Upper lobe of right lung (tissue), 1 donor: ENCODE data around the gene FARSB. TPM values are rescaled to one million over a fixed set of nuclear protein-coding genes. Genes with fewer than 3 reads are reported as not detected.
A peak's percentile ranks its signal among the peaks of the same experiment; 100 is the strongest.

Source experiments
- ATAC-seq: fragments of 200-7000 bp; cut with Tn5 transposase; one replicate; pipeline ENCODE4 v1.9.1; 2020; ENCODE audit warnings: mild to moderate bottlenecking, moderate library complexity
- DNase-seq: peaks from one replicate; pipeline ENCODE4 v3.0.0-alpha.2; 2020
- H3K27ac ChIP-seq: fragments of 200-600 bp; one replicate; pipeline ENCODE4 v1.8.0; 2022
- H3K27me3 ChIP-seq: fragments of 200-600 bp; one replicate; pipeline ENCODE4 v1.8.0; 2022; ENCODE audit warnings: mild to moderate bottlenecking
- H3K36me3 ChIP-seq: fragments of 200-600 bp; one replicate; pipeline ENCODE4 v1.8.0; 2022
- H3K4me1 ChIP-seq: fragments of 200-600 bp; one replicate; pipeline ENCODE4 v1.8.0; 2022
- H3K4me3 ChIP-seq: fragments of 200-600 bp; one replicate; pipeline ENCODE4 v1.8.0; 2022; ENCODE audit warnings: mild to moderate bottlenecking
- H3K9me3 ChIP-seq: fragments of 200-600 bp; one replicate; pipeline ENCODE4 v1.8.0; 2022
- CTCF ChIP-seq: fragments of 200-600 bp; IDR thresholded peaks from one replicate; pipeline ENCODE4 v1.8.0; 2022; ENCODE audit warnings: antibody characterized with exemption
- intact Hi-C: fragments of 100-400 bp; cut with DNase I; formaldehyde crosslinking; loops from one replicate; pipeline ENCODE4 v1.11.0; 2022
- total RNA-seq: library from RNA; stranded (reverse); fragmentation: NEBNext Ultra II Directional; extraction: Animal tissue kit (Norgen Biotek cat#: 25700); gene quantifications from one replicate; pipeline ENCODE4 v1.2.1, GENCODE V29; 2021
- donor health status: DM: no; HTN: yes; CAD: no; lungs with severe emphysema.

The FARSB gene
- total RNA-seq, 1 donor from 2014 or later: 12.0 TPM

- H3K9me3 ChIP-seq: no peaks in the 10 kb centered on the region
- DNase-seq (no peak), ATAC-seq (no peak)
- H3K4me3 ChIP-seq: no peak overlapping the region
- no peak for TF ChIP-seq CTCF
- intact Hi-C loops: no loop called here
- H3K36me3 ChIP-seq: no peaks in the 10 kb centered on the region
- H3K27ac ChIP-seq: no peak overlapping the region
- H3K4me1 ChIP-seq: no peaks in the 10 kb centered on the region
- H3K27me3 ChIP-seq: no peaks in the 10 kb centered on the region
Observed at GRCh38 chr2:222535477-222535876, 120.4 kb downstream of the FARSB start.

- intact Hi-C loops: no loop called here
Observed at GRCh38 chr2:222532315-222532714, 123.6 kb downstream of the FARSB start.

GRCh38 chr2:222526480-222527277 lies 129.2 kb downstream of the FARSB start:
- Histone ChIP-seq H3K4me1 (no peaks in the 10 kb centered on the region), H3K27ac (no peak overlapping the region), H3K27me3 (no peaks in the 10 kb centered on the region), H3K36me3 (no peaks in the 10 kb centered on the region), H3K4me3 (no peak overlapping the region), H3K9me3 (no peaks in the 10 kb centered on the region)
- TF ChIP-seq CTCF: no peak
- no peak for ATAC-seq
- DNase-seq: no peak
- intact Hi-C loops: no loop called here

More at GRCh38 chr2:222532315-222532714, 123.6 kb downstream of the FARSB start:
- Histone ChIP-seq H3K9me3 (no peaks in the 10 kb centered on the region), H3K4me1 (no peaks in the 10 kb centered on the region), H3K36me3 (no peaks in the 10 kb centered on the region), H3K27me3 (no peaks in the 10 kb centered on the region), H3K4me3 (no peak overlapping the region), H3K27ac (no peak overlapping the region)
- ATAC-seq (no peak), DNase-seq (no peak)
- TF ChIP-seq CTCF: no peak

DNA sequence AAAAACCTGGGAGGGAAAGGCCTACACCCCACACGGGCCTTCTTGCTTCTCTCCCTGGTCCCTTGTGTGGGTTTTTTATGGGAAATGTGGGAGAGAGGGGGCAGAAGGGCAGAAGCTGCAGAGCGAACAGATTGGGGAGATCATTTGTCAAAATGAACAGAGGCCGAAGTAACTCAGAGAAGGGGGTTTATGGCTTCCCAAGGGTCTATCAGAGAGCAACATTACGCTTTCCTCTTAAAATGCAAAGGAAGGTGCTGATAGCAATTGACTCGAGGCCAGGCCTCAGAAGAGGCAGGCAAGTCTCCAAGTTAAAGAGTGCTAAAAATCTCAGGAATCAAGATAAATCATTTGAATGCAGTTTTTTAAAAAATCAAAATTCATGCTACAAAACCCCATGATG lies 130.1 kb downstream of the FARSB start:
- no peaks in the 10 kb centered on the region for H3K4me1 ChIP-seq
- DNase-seq (no peak), ATAC-seq (no peak)
- no peaks in the 10 kb centered on the region for H3K9me3 ChIP-seq
- H3K27me3 ChIP-seq: no peaks in the 10 kb centered on the region
- no peak for TF ChIP-seq CTCF
- H3K4me3 ChIP-seq: no peak overlapping the region
- no peaks in the 10 kb centered on the region for H3K36me3 ChIP-seq
- intact Hi-C loops: no loop called here
- no peak overlapping the region for H3K27ac ChIP-seq

GRCh38 chr2:222523783-222524544 lies 131.9 kb downstream of the FARSB start:
- H3K27me3 ChIP-seq: no peaks in the 10 kb centered on the region
- intact Hi-C loops: no loop called here
- ATAC-seq: peak; percentile 47
- no peak for TF ChIP-seq CTCF
- H3K9me3 ChIP-seq: no peaks in the 10 kb centered on the region
- H3K4me3 ChIP-seq: no peak overlapping the region
- H3K36me3 ChIP-seq: no peaks in the 10 kb centered on the region
- no peak for DNase-seq
- peaks cover 2% of the 10 kb centered on the region for H3K4me1 ChIP-seq
- no peak overlapping the region for H3K27ac ChIP-seq
